K562 (cell line): ENCODE measurements around the gene BRAP. TPM values are rescaled to one million over a fixed set of nuclear protein-coding genes. Genes with fewer than 3 reads are reported as not detected.
A peak's percentile ranks its signal among the peaks of the same experiment; 100 is the strongest.
"Not testable (repeated sequence)": the region's sequence is repeated elsewhere in the genome, so short reads cannot be mapped to it uniquely, and the experiment has no call there.

Experiments used
- ATAC-seq: fragments of 200-7000 bp; cut with Tn5 transposase; 3 replicates; pipeline ENCODE4 v1.9.1; 2020; ENCODE audit warnings: moderate library complexity
- BruUV-seq: library from RNA; stranded (reverse); fragments of 400-500 nt; replicated peaks from 2 replicates; lab custom pipeline; 2021; lab: Mats Ljungman, UMichigan
- CTCF ChIA-PET: fragments of 300-600 bp; formaldehyde crosslinking; extraction: SDS; loops from one replicate; lab custom pipeline; 2021; ENCODE audit warnings: low intra/inter-chr PET ratio; lab: Yijun Ruan, JAX
- POLR2A ChIA-PET: fragments of 300-600, 350-650 bp; sonication (Branson Sonifier 250); formaldehyde crosslinking; extraction: SDS; loops from one replicate; lab custom pipeline; 2021; ENCODE audit warnings: antibody characterized with exemption, inconsistent platforms; lab: Yijun Ruan, JAX
- DNase-seq, 4 experiments: peaks; one replicate each; pipeline versions ENCODE4 v3.0.0 to v3.0.0-alpha.2; 2011 to 2018; ENCODE audit warnings: low spot score in 3 of 4, mixed read lengths in 3 of 4; ENCODE audit errors: extremely low read depth in 1 of 4
- FAIRE-seq: peaks from 2 replicates; lab custom pipeline; 2011; peaks lifted over from hg19 to GRCh38; lab: Jason Lieb, UNC
- H2AFZ ChIP-seq: 2 replicates; pipeline ENCODE4 v1.6.0; 2011; ENCODE audit warnings: low read depth, low read length, control low read depth, inconsistent platforms
- H3K27ac ChIP-seq: fragments of 200-600 bp; 3 replicates; pipeline ENCODE4 v1.8.0; 2011; ENCODE audit warnings: low read depth, mild to moderate bottlenecking, control low read depth, inconsistent platforms, low read length, moderate library complexity, mixed read lengths; ENCODE audit errors: extremely low read depth
- H3K27me3 ChIP-seq, 2 experiments: fragments of 300-600 bp in 1 of 2; 2 replicates in 1 of 2; 3 replicates in 1 of 2; pipeline versions ENCODE4 v1.6.0 to v1.8.0; 2011; ENCODE audit warnings: inconsistent platforms in 2 of 2, low read length in 2 of 2, mild to moderate bottlenecking in 1 of 2, mixed read lengths in 1 of 2, moderate library complexity in 1 of 2; ENCODE audit not compliant: control insufficient read depth in 2 of 2, insufficient read depth in 2 of 2
- H3K36me3 ChIP-seq: fragments of 300-600 bp; 3 replicates; pipeline ENCODE4 v1.8.0; 2011; ENCODE audit warnings: mild to moderate bottlenecking, low read length, inconsistent platforms; ENCODE audit not compliant: control insufficient read depth, insufficient read depth
- H3K4me1 ChIP-seq, 2 experiments: fragments of 200-600 bp in 1 of 2; replicated peaks in 1 of 2; 2 replicates in 1 of 2; 3 replicates in 1 of 2; pipeline versions ENCODE4 v1.5.1 to v1.8.0; 2011; ENCODE audit warnings: inconsistent platforms in 2 of 2, low read length in 2 of 2, mild to moderate bottlenecking in 1 of 2, mixed read lengths in 1 of 2, moderate library complexity in 1 of 2; ENCODE audit not compliant: control insufficient read depth in 2 of 2, insufficient read depth in 2 of 2
- H3K4me2 ChIP-seq: 2 replicates; pipeline ENCODE4 v1.6.1; 2011; ENCODE audit warnings: low read length, control low read depth, inconsistent platforms, mixed read lengths; ENCODE audit not compliant: insufficient read depth
- H3K4me3 ChIP-seq: fragments of 200-600 bp; sonication (generic), shearing (Covaris generic); 2 replicates; pipeline ENCODE4 v1.5.1; 2016; ENCODE audit warnings: control low read depth, inconsistent platforms
- H3K79me2 ChIP-seq: fragments of 200-600 bp; 3 replicates; pipeline ENCODE4 v1.8.0; 2011; ENCODE audit warnings: low read length, inconsistent platforms; ENCODE audit not compliant: control insufficient read depth, insufficient read depth
- H3K9ac ChIP-seq, 2 experiments: 2 replicates each; pipeline versions ENCODE4 v1.6.0 to v1.6.1; 2011; ENCODE audit warnings: low read depth in 2 of 2, low read length in 2 of 2, control low read depth in 1 of 2, inconsistent platforms in 1 of 2, mild to moderate bottlenecking in 1 of 2, mixed read lengths in 1 of 2; ENCODE audit not compliant: insufficient read depth in 1 of 2
- H3K9me1 ChIP-seq: one replicate; pipeline ENCODE4 v1.6.0; 2011; ENCODE audit warnings: inconsistent platforms, mild to moderate bottlenecking, low read length, moderate library complexity; ENCODE audit not compliant: control insufficient read depth, insufficient read depth
- H3K9me3 ChIP-seq: replicated peaks from 2 replicates; pipeline ENCODE4 v1.5.1; 2011; ENCODE audit warnings: low read depth, low read length, inconsistent platforms; ENCODE audit not compliant: control insufficient read depth, insufficient read depth
- H4K20me1 ChIP-seq: replicated peaks from 2 replicates; pipeline ENCODE4 v1.6.1; 2011; ENCODE audit warnings: low read length, inconsistent platforms, mixed read lengths; ENCODE audit not compliant: control insufficient read depth, insufficient read depth
- C11orf30 ChIP-seq: fragments of 450-650 bp; IDR thresholded peaks from 2 replicates; pipeline ENCODE4 v1.6.1; 2016; ENCODE audit warnings: low read depth, mild to moderate bottlenecking
- MAFG ChIP-seq: fragments of 450-650 bp; conservative IDR thresholded peaks from 2 replicates; pipeline ENCODE4 v1.6.1; 2016; ENCODE audit warnings: missing genetic modification characterization, missing compliant biosample characterization
- MEIS2 ChIP-seq: fragments of 450-650 bp; IDR thresholded peaks from 2 replicates; pipeline ENCODE4 v1.6.1; 2014; ENCODE audit warnings: mild to moderate bottlenecking; ENCODE audit not compliant: partially characterized antibody
- TRIM24 ChIP-seq, 2 experiments: fragments of 450-650 bp; IDR thresholded peaks; 2 replicates each; pipeline ENCODE4 v1.6.1; 2016
- ZFP36 ChIP-seq: fragments of 150-350 bp; IDR thresholded peaks from 2 replicates; pipeline ENCODE4 v1.6.1; 2018; ENCODE audit warnings: low read length, low read depth; ENCODE audit not compliant: partially characterized antibody
- ZNF282 ChIP-seq: sonication (generic); formaldehyde crosslinking; IDR thresholded peaks from 2 replicates; pipeline ENCODE4 v1.8.1; 2023; ENCODE audit warnings: missing genetic modification reagents
- ZNF316 ChIP-seq: fragments of 450-650 bp; IDR thresholded peaks from 2 replicates; pipeline ENCODE4 v1.6.1; 2016
- ZNF384 ChIP-seq: IDR thresholded peaks from 2 replicates; pipeline ENCODE4 v1.6.1; 2012; ENCODE audit warnings: low read depth, low read length, improper control_type of control experiment
- WGBS: fragments of 100-300 bp; shearing (Covaris generic); methylation state at CpG from one replicate; pipeline ENCODE4 v1.1.6; 2016; ENCODE audit warnings: low coverage, mixed read lengths; ENCODE audit not compliant: insufficient coverage; ENCODE audit errors: missing lambda C conversion rate; 5-methylcytosine and 5-hydroxymethylcytosine counted together
- in situ Hi-C: fragments of 300-500 bp; cut with MboI; formaldehyde crosslinking; loops from 4 replicates; pipeline ENCODE4 v1.15.0; 2018; ENCODE audit warnings: inconsistent platforms, mixed read lengths
- intact Hi-C: fragments of 100-400 bp; cut with micrococcal nuclease; formaldehyde crosslinking; loops from 2 replicates; pipeline ENCODE4 v1.14.2; 2022
- polyA plus RNA-seq, 8 experiments: library from polyadenylated mRNA; depleted of rRNA in 4 of 8; stranded (reverse) in 5 of 8; unstranded in 3 of 8; fragments of >200 nt; fragmentation: Nextera tagmentation in 2 of 8; fragmentation: Illumina TruSeq in 1 of 8; extraction: Ambion mirVana in 2 of 8; extraction: Trizol in 1 of 8; gene quantifications; 2 replicates each; pipeline versions ENCODE4 v1.2.1 to v1.2.3, GENCODE V29; 2011 to 2014; ENCODE audit warnings: inconsistent platforms in 1 of 8, missing spikeins in 1 of 8
- total RNA-seq, 7 experiments: library from RNA; depleted of rRNA in 6 of 7; stranded (reverse); fragments of >200 nt in 6 of 7; fragmentation: Illumina TruSeq in 2 of 7; extraction: Trizol in 2 of 7; gene quantifications; 2 replicates each; pipeline versions ENCODE4 v1.2.1 to v1.2.3, GENCODE V29; 2011 to 2021; ENCODE audit warnings: low replicate concordance in 1 of 7

BRAP gene
- total and polyA plus RNA-seq, 9 of the 15 experiments (the other 6 are each of a cell fraction or from before 2014, with no cell fraction given) = 2.2 to 32.6 (median 27.5) TPM

DNA sequence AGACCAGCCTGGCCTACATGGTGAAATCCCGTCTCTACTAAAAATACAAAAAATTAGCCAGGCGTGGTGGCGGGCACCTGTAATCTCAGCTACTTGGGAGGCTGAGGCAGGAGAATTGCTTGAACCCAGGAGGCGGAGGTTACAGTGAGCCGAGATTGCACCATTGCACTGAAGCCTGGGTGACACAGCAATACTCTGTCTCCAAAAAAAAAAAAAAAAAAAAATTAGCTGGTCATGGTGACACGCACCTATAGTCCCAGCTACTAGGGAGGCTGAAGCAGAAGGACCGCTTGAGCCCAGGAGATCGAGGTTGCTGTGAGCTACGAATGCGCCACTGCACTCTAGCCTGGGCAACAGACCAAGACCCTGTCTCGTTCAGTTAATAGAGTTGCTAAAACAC, 82.9 kb downstream of the BRAP start:
- DNase-seq, intact Hi-C loops, H4K20me1 ChIP-seq, BruUV-seq, H3K36me3 ChIP-seq, H2AFZ ChIP-seq, H3K4me2 ChIP-seq, H3K27ac ChIP-seq, H3K9me1 ChIP-seq, CTCF ChIA-PET, FAIRE-seq, H3K9ac ChIP-seq, ATAC-seq, H3K4me3 ChIP-seq, H3K27me3 ChIP-seq, H3K9me3 ChIP-seq, in situ Hi-C loops: not testable (repeated sequence)
- Histone ChIP-seq H3K79me2 (peaks cover 24% of the 10 kb centered on the region), H3K4me1 (peaks cover 0 to 14% of the 10 kb centered on the region in 2 experiments; a peak in 1 of 5 replicates)
- TF ChIP-seq TRIM24 (IDR thresholded peaks at IDR 0.05) = peak; percentile 44 to 57; a peak in 3 of 4 replicates
- peak; percentile 90 for TF ChIP-seq ZNF316
- TF ChIP-seq ZNF384 = peak; percentile 57; the same call in 1 of the 2 replicates
- peak; percentile 32; the same call in 1 of the 2 replicates for TF ChIP-seq MAFG (tag)
- TF ChIP-seq C11orf30 = peak; percentile 53; the same call in 1 of the 2 replicates
- POLR2A ChIA-PET = interaction anchor here (0.9 kb wide), 1 partner anchor 12 kb away, joined by 4 read pairs; no protein-coding TSS in a partner anchor
- 82% methylated on average over 6 of the region's 11 CpGs for WGBS

DNA sequence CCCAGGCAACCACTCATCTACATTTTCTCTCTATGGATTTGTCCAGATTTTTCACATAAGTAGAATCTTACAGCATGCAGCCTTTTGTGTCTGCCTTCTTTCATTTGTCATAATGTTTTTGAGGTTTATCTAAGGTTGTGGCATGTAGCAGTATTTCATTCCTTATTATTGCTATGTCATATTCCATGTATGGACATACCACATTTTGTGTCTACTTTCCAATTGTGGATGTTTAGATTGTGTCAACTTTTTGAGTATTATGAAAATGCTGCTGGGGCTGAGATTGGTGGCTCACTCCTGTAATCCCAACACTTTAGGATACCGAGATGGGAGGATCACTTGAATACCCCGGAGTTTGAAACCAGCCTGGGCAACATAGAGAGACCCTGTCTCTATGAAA, 83.4 kb downstream of the BRAP start:
- POLR2A ChIA-PET = interaction anchor here (0.9 kb wide), 1 partner anchor 12 kb away, joined by 4 read pairs; no protein-coding TSS in a partner anchor
- Histone ChIP-seq H2AFZ (no peak overlapping the region), H4K20me1 (peaks cover 4% of the 10 kb centered on the region; the same call in 1 of the 2 replicates), H3K79me2 (peaks cover 29% of the 10 kb centered on the region), H3K9me1 (no peaks in the 10 kb centered on the region), H3K4me1 (peaks cover 0 to 19% of the 10 kb centered on the region in 2 experiments; a peak in 1 of 5 replicates), H3K9me3 (no peaks in the 10 kb centered on the region), H3K9ac (no peak overlapping the region), H3K27ac (no peak overlapping the region), H3K36me3 (no peaks in the 10 kb centered on the region; the same call in 2 of the 3 replicates), H3K27me3 (no peaks in the 10 kb centered on the region), H3K4me3 (no peak overlapping the region), H3K4me2 (no peak overlapping the region)
- FAIRE-seq (peak; percentile 6), ATAC-seq (no peak), DNase-seq (no peak)
- CTCF ChIA-PET = no interaction called here
- 84% methylated on average over 2 of the region's 2 CpGs for WGBS
- in situ Hi-C loops = no loop called here
- BruUV-seq = no TSS peak
- intact Hi-C loops = no loop called here
- TF ChIP-seq ZNF282 (CRISPR knock-in tag) (no peak), MEIS2 (peak; percentile 26), ZFP36 (no peak)

DNA sequence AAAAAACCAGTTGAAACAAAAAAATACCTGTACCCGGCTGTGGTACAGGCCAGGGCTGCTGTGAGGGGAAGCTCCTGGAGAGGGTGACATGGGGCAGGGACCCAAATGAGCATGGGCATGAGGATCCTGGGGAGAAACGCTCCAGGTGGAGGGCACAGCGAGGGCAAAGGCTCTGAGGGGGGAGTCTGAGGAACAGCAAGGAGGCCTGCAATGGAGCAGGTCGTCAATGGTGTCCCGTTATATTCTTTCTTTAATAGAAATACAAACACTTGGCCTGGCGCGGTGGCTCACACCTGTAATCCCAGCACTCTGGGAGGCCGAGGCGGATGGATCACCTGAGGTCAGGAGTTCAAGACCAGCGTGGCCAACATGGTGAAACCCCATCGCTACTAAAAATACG, 84.8 kb downstream of the BRAP start:
- FAIRE-seq, H3K27me3 ChIP-seq, DNase-seq, H3K9me3 ChIP-seq, BruUV-seq, H3K27ac ChIP-seq, H3K4me2 ChIP-seq, CTCF ChIA-PET, H3K4me3 ChIP-seq, ATAC-seq, H2AFZ ChIP-seq, in situ Hi-C loops, intact Hi-C loops, H3K36me3 ChIP-seq, H3K9me1 ChIP-seq: not testable (repeated sequence)
- Histone ChIP-seq H4K20me1 (peaks cover 15% of the 10 kb centered on the region; the same call in 1 of the 2 replicates), H3K79me2 (peaks cover 42% of the 10 kb centered on the region), H3K9ac (0 out of 4 replicates have a peak overlapping the region, but pooled peaks of 1 of the 2 experiments have one; percentile 60), H3K4me1 (peaks cover 0 to 22% of the 10 kb centered on the region in 2 experiments; a peak in 3 of 5 replicates)
- POLR2A ChIA-PET = interaction anchor here (1.4 kb wide), 1 partner anchor 32 kb away, joined by 4 read pairs; no protein-coding TSS in a partner anchor
- 95% methylated on average over 8 of the region's 12 CpGs for WGBS
